ENCODE results near the gene SYTL5. TPM values are rescaled to one million over a fixed set of nuclear protein-coding genes. Genes with fewer than 3 reads are reported as not detected.

SYTL5 gene
- total and polyA plus RNA-seq, 2 experiments from 2014 or later = 0.23 to 0.35 TPM

- no peak overlapping the region for H3K27ac Mint-ChIP-seq
- no peaks in the 10 kb centered on the region for H3K27me3 Mint-ChIP-seq (ENCODE audit: insufficient read depth, low read depth, poor library complexity)
- Histone ChIP-seq H3K27me3 (ENCODE audit: insufficient read depth) (no peaks in the 10 kb centered on the region), H3K4me1 (ENCODE audit: insufficient read depth) (no peaks in the 10 kb centered on the region), H3F3A (replicated peaks; ENCODE audit: low read depth) (no peaks in the 10 kb centered on the region), H3K4me2 (no peak overlapping the region), H2AFZ (no peak overlapping the region), H3K9me2 (ENCODE audit: insufficient read depth) (no peaks in the 10 kb centered on the region), H3K27ac (ENCODE audit: low read depth) (no peak overlapping the region), H3K36me3 (ENCODE audit: insufficient read depth) (no peaks in the 10 kb centered on the region), H3K4me3 (no peak overlapping the region), H4K20me1 (replicated peaks; ENCODE audit: insufficient read depth) (no peaks in the 10 kb centered on the region), H3K79me2 (replicated peaks; ENCODE audit: insufficient read depth) (no peaks in the 10 kb centered on the region)
- ATAC-seq (no peak), DNase-seq (ENCODE audit: low spot score) (peak; percentile 5)
- no peaks in the 10 kb centered on the region for H3K36me3 Mint-ChIP-seq (ENCODE audit: low read depth)
- H3K9me3 Mint-ChIP-seq = no peaks in the 10 kb centered on the region
- H3K4me1 Mint-ChIP-seq = no peaks in the 10 kb centered on the region
- H3K4me3 Mint-ChIP-seq = no peak overlapping the region
- TF ChIP-seq ETS1 (IDR thresholded peaks at IDR 0.05) = no peak
- TF ChIP-seq JUNB (IDR thresholded peaks at IDR 0.05; ENCODE audit: unreplicated experiment) = no peak
- no peak for TF ChIP-seq NANOG (IDR thresholded peaks at IDR 0.05; ENCODE audit: borderline replicate concordance)
- no peak for TF ChIP-seq ZNF462 (CRISPR knock-in tag; IDR thresholded peaks at IDR 0.05)
- no peak for TF ChIP-seq CTCF (conservative IDR thresholded peaks at IDR 0.05; ENCODE audit: low read depth in 2 of 2)
- TF ChIP-seq STAT1 (IDR thresholded peaks at IDR 0.05; ENCODE audit: unreplicated experiment) = no peak
- no peak for TF ChIP-seq EZH2phosphoT487 (IDR thresholded peaks at IDR 0.05; ENCODE audit: unreplicated experiment)
- no peak for TF ChIP-seq REST (IDR thresholded peaks at IDR 0.05; ENCODE audit: unreplicated experiment)
- no peak for TF ChIP-seq ZNF114 (CRISPR knock-in tag; IDR thresholded peaks at IDR 0.05)
- no peak for TF ChIP-seq EZH2 (IDR thresholded peaks at IDR 0.05; ENCODE audit: low read depth, unreplicated experiment)
- TF ChIP-seq ZNF331 (CRISPR knock-in tag; IDR thresholded peaks at IDR 0.05; ENCODE audit: low read depth) = no peak
- TF ChIP-seq CREB1 (CRISPR knock-in tag; IDR thresholded peaks at IDR 0.05; ENCODE audit: low read depth) = no peak
- TF ChIP-seq POLR2AphosphoS5 (IDR thresholded peaks at IDR 0.05; ENCODE audit: low read depth) = no peak
These were observed 46.9 kb upstream of the SYTL5 start for GRCh38 chrX:37959212-37960021.

Measured in GM23338 (cell line).